ENCODE data around the gene NME8. TPM values are rescaled to one million over a fixed set of nuclear protein-coding genes. Genes with fewer than 3 reads are reported as not detected.
"Not testable (repeated sequence)": the region's sequence is repeated elsewhere in the genome, so short reads cannot be mapped to it uniquely, and the experiment has no call there.

The NME8 gene
- total RNA-seq = 1.5 TPM

- no peak for DNase-seq (ENCODE audit: low spot score)
These were observed at the start of gene NME8 for GRCh38 chr7:37848297-37848696. TSS of gene NME8 (plus strand) at chr7:37848597. CDS start at chr7:37850267, 1,670 bp downstream.

GRCh38 chr7:37806152-37806551 is 42.2 kb upstream of the NME8 start:
- no peak for DNase-seq (ENCODE audit: low spot score)

GRCh38 chr7:37812161-37812580 is 36.2 kb upstream of the NME8 start:
- not testable (repeated sequence) for DNase-seq (ENCODE audit: low spot score)

DNA sequence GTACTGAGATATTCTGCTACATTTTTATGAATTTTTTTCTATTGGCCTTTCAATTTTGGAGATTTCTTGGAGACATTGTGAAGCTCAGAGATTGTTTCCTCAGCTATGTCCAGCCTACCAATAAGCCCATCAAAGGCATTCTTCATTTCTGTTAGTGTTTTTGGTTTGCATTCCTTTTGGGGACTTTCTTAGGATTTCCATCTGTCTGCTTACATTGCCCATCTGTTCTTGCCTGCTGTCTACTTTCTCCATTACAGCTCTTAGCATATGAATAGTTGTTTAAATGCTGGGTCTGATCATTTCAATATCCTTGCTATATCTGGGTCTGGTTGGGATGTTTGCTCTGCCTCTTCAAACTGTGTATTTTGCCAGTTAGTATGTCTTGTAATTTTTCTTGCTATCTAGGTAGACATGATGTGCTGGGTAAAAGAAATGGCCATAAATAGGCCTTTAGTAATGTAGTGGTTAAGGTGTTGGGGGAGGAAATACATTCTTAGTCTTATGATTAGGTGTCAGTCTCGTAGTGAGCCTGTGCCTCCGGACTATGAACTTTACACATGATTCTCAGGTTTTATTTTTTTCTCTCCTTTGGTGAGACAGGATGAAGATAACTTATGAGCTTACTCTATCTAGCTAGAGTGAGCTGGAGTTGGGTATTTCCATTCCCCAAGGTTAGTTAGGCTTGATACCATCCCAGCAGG is 32.6 kb upstream of the NME8 start:
- no peak for DNase-seq (ENCODE audit: low spot score)

DNA sequence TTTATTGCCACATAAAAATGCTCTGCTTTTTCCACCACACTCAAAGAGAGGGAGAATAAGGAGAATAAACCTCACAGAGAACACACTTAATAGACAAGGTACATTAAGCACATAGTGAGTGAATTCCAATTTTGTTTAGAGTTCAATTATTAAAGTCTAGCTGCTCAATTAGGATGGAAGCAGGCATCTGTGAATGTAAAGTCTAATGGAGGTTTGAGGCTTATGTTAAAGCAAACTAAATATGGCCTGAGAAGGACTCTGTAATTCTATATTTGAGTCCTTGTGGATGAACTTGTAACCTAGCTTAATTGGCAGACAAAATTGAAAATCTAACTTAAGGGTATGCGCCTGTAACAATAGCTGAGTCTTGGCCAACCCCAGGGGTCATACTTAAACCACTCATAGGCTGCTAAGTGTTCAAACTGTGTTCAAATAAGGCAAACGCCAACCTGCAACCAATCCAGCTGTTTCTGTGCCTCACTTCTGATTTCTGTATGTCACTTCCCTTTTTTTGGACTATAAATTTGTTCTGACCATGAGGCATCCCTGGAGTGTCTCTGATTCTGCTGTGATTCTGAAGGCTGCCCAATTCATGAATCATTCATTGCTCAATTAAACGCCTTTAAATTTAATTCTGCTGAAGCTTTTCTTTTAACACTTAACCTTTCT is 31.3 kb upstream of the NME8 start:
- no peak for DNase-seq (ENCODE audit: low spot score)

GRCh38 chr7:37817591-37817960 is 30.8 kb upstream of the NME8 start:
- DNase-seq (ENCODE audit: low spot score) = no peak

GRCh38 chr7:37817996-37818720 is 30.2 kb upstream of the NME8 start:
- no peak for DNase-seq (ENCODE audit: low spot score)

DNA sequence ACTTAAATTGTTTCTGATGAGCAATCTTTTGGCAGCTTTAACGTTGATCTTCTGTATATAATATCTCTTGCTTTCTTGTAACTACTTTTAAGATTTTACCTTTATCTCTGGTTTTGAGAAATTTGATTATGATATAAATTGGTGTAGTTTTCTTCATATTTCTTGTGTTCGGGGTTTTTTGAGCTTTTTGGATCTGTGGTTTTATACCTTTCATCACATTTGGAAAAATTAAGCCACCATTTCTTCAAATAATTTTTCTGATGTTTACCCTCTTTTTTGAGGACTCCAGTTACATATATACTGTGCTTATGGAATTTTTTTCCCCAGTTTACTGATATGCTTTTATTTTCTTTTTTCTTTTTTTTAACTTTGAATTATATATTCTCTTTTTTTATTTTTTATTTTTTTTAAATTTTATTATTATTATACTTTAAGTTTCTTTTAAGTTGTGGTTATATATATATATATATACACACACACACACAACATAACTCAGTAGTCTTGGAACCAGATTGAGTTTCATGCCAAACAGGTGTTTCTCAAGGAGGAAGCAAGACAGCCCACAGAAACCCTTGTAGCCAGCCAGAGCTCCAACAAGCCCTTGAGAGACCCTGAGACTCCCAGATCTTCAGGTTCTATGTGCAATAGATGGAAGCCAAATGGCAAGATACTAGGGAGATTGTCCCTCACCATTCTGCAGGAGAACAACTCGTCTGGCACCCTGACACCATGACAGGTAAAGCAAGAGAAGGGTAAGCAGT is 27.5 kb upstream of the NME8 start:
- no peak for DNase-seq (ENCODE audit: low spot score)

- no peak for DNase-seq (ENCODE audit: low spot score)
These were observed 25.5 kb upstream of the NME8 start for GRCh38 chr7:37822946-37823345.

GRCh38 chr7:37823557-37823956 is 24.8 kb upstream of the NME8 start:
- no peak for DNase-seq (ENCODE audit: low spot score)

GRCh38 chr7:37825038-37825437 is 23.4 kb upstream of the NME8 start:
- DNase-seq (ENCODE audit: low spot score) = no peak

DNA sequence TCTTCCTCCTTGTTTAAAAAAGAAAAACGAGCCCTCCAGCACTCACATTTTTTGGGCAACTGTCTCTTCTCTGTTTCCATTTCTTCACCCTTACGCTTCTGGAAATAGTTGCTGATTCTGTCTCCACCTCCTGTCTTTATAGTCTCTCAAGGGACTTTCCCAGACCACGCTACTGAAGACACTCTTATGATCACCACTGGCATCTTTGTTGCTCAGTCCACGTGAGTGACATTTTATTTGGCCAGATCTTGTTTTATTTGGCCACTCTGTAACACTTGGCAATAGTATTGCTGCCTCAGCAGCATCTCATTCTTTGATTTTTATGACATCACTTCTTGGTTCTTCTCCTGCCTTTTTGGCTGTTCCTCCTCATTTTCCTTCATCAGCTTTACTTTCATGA is 21.6 kb upstream of the NME8 start:
- DNase-seq (ENCODE audit: low spot score) = no peak

GRCh38 chr7:37831244-37831643 is 17.2 kb upstream of the NME8 start:
- no peak for DNase-seq (ENCODE audit: low spot score)

DNA sequence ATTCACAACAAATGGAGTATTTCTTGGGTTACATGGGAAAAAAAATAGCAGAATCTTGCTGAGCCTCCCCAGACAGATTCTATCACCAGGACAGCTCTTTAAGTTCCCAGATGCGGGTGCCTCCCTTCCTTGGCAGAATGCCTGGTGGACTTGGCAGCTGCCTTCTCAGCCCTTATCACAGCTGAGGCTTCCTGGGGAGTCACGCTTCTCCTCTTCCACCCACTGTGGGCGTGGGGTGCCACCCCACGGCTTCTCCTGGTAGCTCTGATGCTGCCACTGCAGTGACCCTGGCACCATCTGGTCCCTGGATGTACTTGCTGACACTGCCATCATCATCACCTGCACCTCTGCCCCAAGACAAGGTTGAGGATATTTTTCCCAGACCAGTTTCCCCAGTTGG is 16.2 kb upstream of the NME8 start:
- peak; percentile 80 for DNase-seq (ENCODE audit: low spot score)

DNA sequence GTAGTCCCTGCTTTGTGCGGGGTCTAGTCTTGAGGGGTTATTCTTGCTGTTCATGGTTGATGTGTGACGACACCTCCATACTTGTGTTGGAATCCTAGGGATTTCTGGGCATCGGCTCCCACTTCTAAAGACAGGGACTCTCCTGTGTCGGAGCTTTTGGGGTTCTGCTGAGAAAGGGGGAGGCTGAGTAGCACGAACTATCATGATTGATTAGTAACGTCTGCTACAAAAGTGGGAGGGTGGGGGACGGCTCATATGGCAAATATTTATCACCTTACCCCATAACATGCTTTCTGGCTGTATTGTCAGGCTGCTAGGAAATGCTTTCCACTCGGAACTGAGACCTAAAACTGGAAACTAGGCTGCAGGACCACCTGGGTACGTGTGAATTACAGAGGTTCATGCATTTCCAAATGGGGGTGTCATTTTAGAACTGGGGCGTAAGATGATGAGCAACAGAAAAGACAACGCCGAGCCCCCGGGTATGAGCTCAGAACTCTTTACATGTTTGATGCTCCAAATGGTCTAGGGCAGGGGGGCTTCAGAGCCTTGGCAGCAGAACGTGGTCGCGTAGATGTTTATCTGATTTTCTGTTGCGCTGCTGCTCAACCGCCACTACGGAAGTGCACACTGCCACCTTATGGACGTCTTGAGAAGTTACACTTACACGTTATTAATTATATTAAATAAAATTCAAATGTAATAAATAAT is 15.1 kb upstream of the NME8 start:
- peak; percentile 55 for DNase-seq (ENCODE audit: low spot score)

GRCh38 chr7:37833818-37834146 is 14.6 kb upstream of the NME8 start:
- DNase-seq (ENCODE audit: low spot score) = no peak

DNA sequence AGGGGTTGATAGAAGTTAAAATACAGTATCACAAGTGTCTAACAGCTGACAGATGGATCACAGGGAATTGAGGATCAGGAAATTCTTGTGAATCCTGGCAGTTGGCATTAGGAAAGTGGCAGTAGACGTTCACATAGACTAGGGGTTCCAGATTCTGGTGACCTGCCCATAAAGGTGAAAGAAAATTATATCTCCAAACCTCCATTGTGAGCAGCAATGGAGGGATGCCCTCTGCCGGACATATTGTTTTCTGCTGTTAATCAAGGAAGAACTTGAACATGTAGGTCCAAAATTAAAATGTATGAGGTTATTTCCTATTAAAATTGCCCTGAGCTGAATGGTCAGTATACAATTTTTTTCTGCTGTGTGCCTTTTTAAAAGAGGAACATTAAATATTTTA is 5.1 kb downstream of the NME8 start:
- no peak for DNase-seq (ENCODE audit: low spot score)

GRCh38 chr7:37882086-37882485 is 33.7 kb downstream of the NME8 start:
- DNase-seq (ENCODE audit: low spot score) = no peak

GRCh38 chr7:37893359-37893758 is 45.0 kb downstream of the NME8 start:
- DNase-seq (ENCODE audit: low spot score) = no peak

GRCh38 chr7:37894671-37895070 is 46.3 kb downstream of the NME8 start:
- DNase-seq (ENCODE audit: low spot score) = no peak

DNA sequence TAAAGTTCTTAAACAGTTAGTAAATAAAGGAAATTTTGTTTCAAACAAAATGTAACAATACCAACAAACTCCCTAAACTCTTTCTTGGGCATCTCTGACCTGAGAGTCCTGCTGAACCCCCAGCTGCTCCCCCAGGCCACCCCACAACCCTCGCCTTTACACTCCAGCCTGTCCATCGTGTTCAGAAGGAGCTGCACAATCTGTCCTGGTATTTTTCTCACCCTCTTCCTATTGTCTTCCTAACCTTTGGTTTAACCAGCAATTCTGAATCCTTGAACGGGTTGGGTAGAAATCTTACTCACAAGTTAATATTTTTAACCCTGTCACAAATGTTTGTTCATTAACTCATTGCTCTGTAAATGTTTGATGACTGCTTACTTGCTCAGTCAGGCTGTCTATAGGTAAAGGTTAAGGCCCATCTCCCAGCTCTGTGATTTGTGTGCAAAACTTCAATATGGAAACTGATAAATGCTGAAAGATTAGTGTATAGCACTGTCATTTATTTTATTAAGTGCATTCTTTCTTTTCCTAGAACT is 51.4 kb downstream of the NME8 start:
- DNase-seq (ENCODE audit: low spot score) = no peak

Measured in ureter (tissue), 1 donor.